Subcutaneous abdominal adipose tissue (tissue), 5 donors: ENCODE measurements around the gene KRTAP4-3.
"Not testable (repeated sequence)": the region's sequence is repeated elsewhere in the genome, so short reads cannot be mapped to it uniquely, and the experiment has no call there.

Experiments used
- H3K27ac ChIP-seq: one replicate; pipeline ENCODE4 v1.7.0; 2013; ENCODE audit warnings: low read depth, mild to moderate bottlenecking, inconsistent platforms, low read length, moderate library complexity
- H3K27me3 ChIP-seq, 5 donors: one replicate each; pipeline ENCODE4 v1.7.0; 2013; ENCODE audit warnings: low read length in 5 of 5, inconsistent platforms in 1 of 5; ENCODE audit not compliant: control insufficient read depth in 5 of 5, insufficient read depth in 4 of 5
- H3K36me3 ChIP-seq, 5 donors: one replicate each; pipeline ENCODE4 v1.7.0; 2013; ENCODE audit warnings: low read length in 5 of 5; ENCODE audit not compliant: control insufficient read depth in 5 of 5, insufficient read depth in 5 of 5
- H3K4me1 ChIP-seq, 5 donors: one replicate each; pipeline ENCODE4 v1.7.0; 2013; ENCODE audit warnings: low read length in 5 of 5, mild to moderate bottlenecking in 3 of 5, moderate library complexity in 1 of 5; ENCODE audit not compliant: control insufficient read depth in 5 of 5, insufficient read depth in 5 of 5
- H3K4me3 ChIP-seq, 5 donors: one replicate each; pipeline ENCODE4 v1.7.0; 2013; ENCODE audit warnings: low read length in 5 of 5, low read depth in 1 of 5
- H3K9ac ChIP-seq, 5 donors: one replicate each; pipeline ENCODE4 v1.7.0; 2013; ENCODE audit warnings: low read length in 5 of 5, mild to moderate bottlenecking in 4 of 5, moderate library complexity in 3 of 5
- H3K9me3 ChIP-seq, 5 donors: one replicate each; pipeline ENCODE4 v1.7.0; 2013; ENCODE audit warnings: low read length in 5 of 5; ENCODE audit not compliant: control insufficient read depth in 5 of 5
- donor health status: healthy.
- donor health status: healthy.
- donor health status: healthy.
- donor health status: healthy.
- donor health status: healthy.

Gene KRTAP4-3

GRCh38 chr17:41168121-41168520, at the start of gene KRTAP4-3:
Gene KRTAP4-3 (minus strand): TSS chr17:41168221. CDS start chr17:41168172, 49 bp downstream.
- H3K9me3 ChIP-seq = no peaks in the 10 kb centered on the region
- H3K27me3 ChIP-seq = no peaks in the 10 kb centered on the region
- H3K4me1 ChIP-seq = no peaks in the 10 kb centered on the region
- no peak within 1 kb of the TSS for H3K27ac ChIP-seq
- no peaks in the 10 kb centered on the region for H3K36me3 ChIP-seq
- H3K9ac ChIP-seq = no peak within 1 kb of the TSS
- no peak within 1 kb of the TSS for H3K4me3 ChIP-seq

DNA sequence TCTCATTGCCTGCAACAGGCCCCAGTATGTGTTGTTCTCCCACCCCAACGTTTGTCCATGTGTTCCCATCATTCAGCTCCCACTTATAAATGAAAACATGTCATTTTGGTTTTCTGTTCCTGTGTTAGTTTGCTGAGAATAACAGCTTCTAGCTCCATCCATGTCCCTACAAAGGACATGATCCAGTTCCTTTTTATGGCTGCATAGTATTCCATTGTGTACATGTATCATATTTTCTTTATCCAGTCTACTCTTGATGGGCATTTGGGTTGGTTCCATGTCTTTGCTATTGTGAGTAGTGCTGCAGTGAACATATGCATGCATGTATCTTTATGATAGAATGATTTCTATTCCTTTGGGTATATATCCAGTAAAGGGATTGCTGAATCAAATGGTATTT, 47.7 kb upstream of the KRTAP4-3 start:
- Histone ChIP-seq H3K36me3 (no peaks in the 10 kb centered on the region), H3K9ac (no peak overlapping the region), H3K27me3 (peaks cover 0 to 8% (median 3%) of the 10 kb centered on the region in 5 donors), H3K27ac (no peak overlapping the region), H3K9me3 (no peaks in the 10 kb centered on the region), H3K4me1 (no peaks in the 10 kb centered on the region), H3K4me3 (no peak overlapping the region)

DNA sequence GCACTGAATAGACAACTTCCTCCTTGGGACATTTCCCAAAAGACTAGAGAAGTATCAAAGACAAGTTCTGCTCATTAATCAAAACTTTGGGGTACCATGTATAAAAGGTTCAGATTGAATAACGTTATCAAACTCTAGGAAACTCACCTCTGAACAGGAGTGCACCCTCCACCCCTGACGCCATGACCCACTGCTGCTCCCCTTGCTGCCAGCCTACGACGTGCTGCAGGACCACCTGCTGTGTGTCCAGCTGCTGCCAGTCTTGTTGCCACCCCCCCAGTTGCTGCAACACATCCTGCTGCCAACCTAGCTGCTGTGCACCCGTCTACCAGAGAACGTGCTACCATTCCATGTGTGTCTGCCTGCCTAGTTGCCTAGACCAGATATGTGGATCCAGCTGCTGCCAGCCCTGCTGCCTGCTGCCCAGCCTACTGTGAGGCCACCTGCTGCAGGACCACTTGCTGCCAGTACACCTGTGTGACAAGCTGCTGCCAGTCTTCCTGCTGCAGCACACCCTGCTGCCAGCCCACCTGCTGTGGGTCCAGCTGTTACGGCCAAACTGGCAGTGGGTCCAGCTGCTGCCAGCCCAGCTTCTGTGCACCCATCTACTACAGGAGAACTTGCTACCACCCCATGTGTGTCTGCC, 44.6 kb upstream of the KRTAP4-3 start:
- Histone ChIP-seq H3K4me1 (no peaks in the 10 kb centered on the region), H3K27me3 (peaks cover 0 to 8% (median 3%) of the 10 kb centered on the region in 5 donors), H3K9me3 (no peaks in the 10 kb centered on the region), H3K9ac (no peak overlapping the region), H3K27ac (no peak overlapping the region), H3K36me3 (no peaks in the 10 kb centered on the region), H3K4me3 (no peak overlapping the region)

DNA sequence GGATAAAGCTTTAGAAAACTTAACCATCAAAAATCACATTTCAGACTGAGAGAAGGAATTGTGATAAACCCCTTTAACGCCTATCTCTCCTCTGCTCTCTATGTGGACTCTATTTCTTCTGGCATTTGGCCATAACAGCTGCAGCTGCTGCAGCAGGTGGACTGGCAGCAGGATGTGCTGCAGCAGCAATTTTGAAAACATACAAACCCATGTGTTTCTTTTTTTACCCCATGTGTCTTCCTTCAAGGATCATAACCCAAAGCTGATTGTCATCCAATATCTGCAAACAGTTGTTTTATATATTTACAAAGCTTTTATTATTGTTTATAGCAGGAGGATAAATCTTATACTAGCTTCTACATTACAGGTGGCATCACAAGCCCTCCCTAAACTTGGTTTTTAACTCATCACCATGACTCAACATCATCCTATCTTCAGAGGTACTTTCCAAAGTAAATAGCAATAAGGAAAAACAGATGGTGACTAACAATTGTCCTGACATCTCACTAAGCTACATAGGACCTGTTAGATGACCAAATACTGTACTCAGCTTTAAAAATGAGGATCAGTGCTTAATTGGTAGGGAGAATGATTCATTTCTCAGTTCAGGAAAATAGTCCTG, 43.9 kb upstream of the KRTAP4-3 start:
- Histone ChIP-seq H3K9me3 (no peaks in the 10 kb centered on the region), H3K27me3 (peaks cover 0 to 8% (median 3%) of the 10 kb centered on the region in 5 donors), H3K36me3 (no peaks in the 10 kb centered on the region), H3K4me1 (no peaks in the 10 kb centered on the region), H3K27ac (no peak overlapping the region), H3K4me3 (no peak overlapping the region), H3K9ac (no peak overlapping the region)

DNA sequence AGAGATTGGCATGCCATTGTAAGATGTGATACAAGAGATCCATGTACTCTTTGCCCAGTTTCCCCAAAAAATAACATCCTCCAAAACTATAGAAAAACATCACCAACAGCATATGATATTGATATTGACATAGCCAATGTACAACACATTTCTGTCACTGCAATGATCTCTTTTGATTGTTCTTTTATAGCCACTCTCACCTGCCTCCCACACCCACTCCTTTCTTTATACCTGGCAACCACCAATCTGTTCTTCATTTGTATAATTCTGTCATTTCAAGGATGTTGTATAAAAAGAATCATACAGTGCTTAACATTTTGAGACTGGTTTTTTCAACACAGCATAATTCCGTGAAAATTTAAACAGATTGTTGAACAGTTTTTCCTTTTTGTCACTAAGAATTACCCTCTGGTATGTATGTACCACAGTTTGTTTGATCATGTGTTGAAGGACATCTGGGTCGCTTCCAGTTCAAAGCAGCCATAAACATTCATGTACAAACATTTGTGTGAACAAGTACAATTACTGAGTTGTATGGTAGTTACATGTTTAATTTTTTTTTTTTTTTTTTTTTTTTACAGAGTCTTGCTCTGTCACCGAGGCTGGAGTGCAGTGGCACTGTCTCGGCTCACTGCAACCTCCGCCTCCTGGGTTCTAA, 31.5 kb upstream of the KRTAP4-3 start:
- Histone ChIP-seq H3K4me1 (no peaks in the 10 kb centered on the region), H3K36me3 (no peaks in the 10 kb centered on the region), H3K4me3 (no peak overlapping the region), H3K9me3 (peaks cover 0 to 9% (median 0%) of the 10 kb centered on the region in 5 donors), H3K27me3 (no peaks in the 10 kb centered on the region), H3K27ac (no peak overlapping the region), H3K9ac (no peak overlapping the region)

DNA sequence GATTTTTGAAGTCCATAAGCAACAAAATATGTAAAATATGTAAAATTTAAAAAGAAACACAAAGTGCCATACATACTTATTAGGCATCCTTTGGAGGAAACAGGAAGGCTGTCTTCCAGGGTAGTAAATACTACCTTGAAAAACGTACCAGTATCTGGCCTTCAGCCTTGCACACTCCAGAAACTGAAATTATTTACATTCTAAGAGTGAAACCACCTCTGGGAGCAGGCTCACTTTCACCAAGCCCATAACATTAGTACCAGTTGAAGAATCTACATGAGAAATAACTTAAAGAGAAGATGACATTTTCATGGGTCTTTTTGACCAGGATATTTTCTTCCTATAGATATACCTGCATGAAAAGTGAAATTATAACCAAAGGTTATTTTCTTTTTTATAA, 28.0 kb upstream of the KRTAP4-3 start:
- H3K4me1 ChIP-seq = no peaks in the 10 kb centered on the region
- H3K27ac ChIP-seq = no peak overlapping the region
- no peaks in the 10 kb centered on the region for H3K27me3 ChIP-seq

DNA sequence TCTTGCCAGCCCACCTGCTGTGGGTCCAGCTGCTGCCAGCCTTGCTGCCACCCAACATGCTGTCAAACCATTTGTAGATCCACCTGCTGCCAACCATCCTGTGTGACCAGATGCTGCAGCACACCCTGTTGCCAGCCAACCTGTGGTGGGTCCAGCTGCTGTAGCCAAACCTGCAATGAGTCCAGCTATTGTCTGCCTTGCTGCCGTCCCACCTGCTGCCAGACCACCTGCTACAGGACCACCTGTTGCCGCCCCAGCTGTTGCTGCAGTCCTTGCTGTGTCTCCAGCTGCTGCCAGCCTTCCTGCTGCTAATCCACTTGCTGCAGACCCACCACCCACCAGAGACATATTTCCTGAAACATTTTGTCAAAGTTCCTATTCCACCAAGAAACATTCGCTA, 22.3 kb upstream of the KRTAP4-3 start:
- H3K9ac ChIP-seq = no peak overlapping the region
- H3K4me1 ChIP-seq = no peaks in the 10 kb centered on the region
- no peak overlapping the region for H3K4me3 ChIP-seq
- peaks cover 0 to 7% (median 0%) of the 10 kb centered on the region in 5 donors for H3K9me3 ChIP-seq
- peaks cover 5 to 10% (median 7%) of the 10 kb centered on the region in 5 donors for H3K27me3 ChIP-seq
- H3K27ac ChIP-seq = no peak overlapping the region
- H3K36me3 ChIP-seq = no peaks in the 10 kb centered on the region

More for the DNA sequence above, 28.0 kb upstream of the KRTAP4-3 start:
- H3K9ac ChIP-seq = no peak overlapping the region
- H3K4me3 ChIP-seq = no peak overlapping the region
- no peaks in the 10 kb centered on the region for H3K36me3 ChIP-seq
- peaks cover 0 to 9% (median 2%) of the 10 kb centered on the region in 5 donors for H3K9me3 ChIP-seq

- H3K4me3 ChIP-seq, H3K27ac ChIP-seq, H3K27me3 ChIP-seq, H3K9me3 ChIP-seq, H3K4me1 ChIP-seq, H3K36me3 ChIP-seq, H3K9ac ChIP-seq: not testable (repeated sequence)
Observed at GRCh38 chr17:41189837-41190318, 21.9 kb upstream of the KRTAP4-3 start, which contains the start of gene KRTAP9-1. Gene KRTAP9-1 (plus strand): TSS chr17:41189887. CDS start chr17:41189887, 0 bp downstream.

DNA sequence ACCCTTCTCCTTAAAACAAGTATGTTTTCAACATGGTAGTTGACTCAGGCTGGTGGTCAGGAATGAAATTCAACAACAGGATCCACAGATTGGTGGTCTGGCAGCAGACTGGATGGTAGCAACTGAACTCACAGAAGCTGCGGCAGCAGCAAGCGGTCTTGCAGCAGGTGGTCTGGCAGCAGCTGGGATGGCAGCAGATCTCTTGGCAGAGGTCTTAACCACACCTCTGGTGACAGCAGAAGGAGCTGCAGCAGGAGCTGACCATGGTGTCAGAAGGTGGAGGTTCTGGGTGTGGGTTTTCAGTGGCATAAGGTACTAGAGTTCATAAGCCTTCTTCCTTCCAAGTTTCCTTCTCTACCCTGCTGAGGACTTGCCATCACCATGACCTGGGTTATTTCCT, 18.9 kb upstream of the KRTAP4-3 start:
- H3K4me1 ChIP-seq = no peaks in the 10 kb centered on the region
- peaks cover 5 to 11% (median 10%) of the 10 kb centered on the region in 5 donors for H3K27me3 ChIP-seq

DNA sequence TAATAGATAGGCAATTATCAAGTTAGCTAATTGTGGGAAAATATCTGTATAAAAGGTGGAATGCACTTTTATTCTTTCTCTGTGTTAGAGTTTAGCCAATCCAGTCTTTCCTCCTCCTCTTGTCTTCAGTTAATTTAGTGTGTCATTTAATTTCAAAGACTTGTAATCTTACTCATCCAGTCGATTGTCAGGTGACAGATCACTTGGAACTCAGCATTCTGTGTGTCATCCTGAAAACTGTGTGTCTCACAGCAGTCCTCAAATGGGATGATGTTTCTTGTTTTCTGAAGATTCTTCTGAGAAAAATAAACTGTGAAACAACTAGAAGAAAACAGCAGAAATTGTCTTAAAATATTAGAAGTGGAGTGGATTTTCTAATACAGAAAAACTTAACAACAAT, 17.0 kb upstream of the KRTAP4-3 start:
- H3K27ac ChIP-seq = no peak overlapping the region
- peaks cover 0 to 6% (median 4%) of the 10 kb centered on the region in 5 donors for H3K27me3 ChIP-seq
- H3K9me3 ChIP-seq = no peaks in the 10 kb centered on the region
- no peaks in the 10 kb centered on the region for H3K4me1 ChIP-seq
- H3K9ac ChIP-seq = no peak overlapping the region
- H3K4me3 ChIP-seq = no peak overlapping the region
- H3K36me3 ChIP-seq = no peaks in the 10 kb centered on the region

More for the DNA sequence above, 18.9 kb upstream of the KRTAP4-3 start:
- Histone ChIP-seq H3K4me3 (no peak overlapping the region), H3K9me3 (no peaks in the 10 kb centered on the region), H3K9ac (no peak overlapping the region), H3K27ac (no peak overlapping the region), H3K36me3 (no peaks in the 10 kb centered on the region)
